ENCODE measurements around the gene SERPINE2. TPM values are rescaled to one million over a fixed set of nuclear protein-coding genes. Genes with fewer than 3 reads are reported as not detected.

Gene SERPINE2
- polyA plus RNA-seq, 2 donors = 16.6 to 19.6 TPM

- no peak overlapping the region for H3K27ac ChIP-seq (ENCODE audit: low read depth in 2 of 2, low read length in 1 of 2)
- 91% methylated on average over 3 of the region's 3 CpGs for WGBS, 2 donors
- H3K9me3 ChIP-seq (ENCODE audit: control insufficient read depth in 2 of 2, insufficient read depth in 1 of 2, low read depth in 1 of 2, low read length in 1 of 2) = no peaks in the 10 kb centered on the region
- H3K4me3 ChIP-seq (ENCODE audit: low read depth in 1 of 2, low read length in 2 of 2) = no peak overlapping the region
- H3K36me3 ChIP-seq (ENCODE audit: control insufficient read depth in 2 of 2, insufficient read depth in 2 of 2, low read length in 1 of 2) = no peaks in the 10 kb centered on the region
- no peaks in the 10 kb centered on the region for H3K27me3 ChIP-seq (ENCODE audit: control insufficient read depth in 1 of 2, insufficient read depth in 2 of 2, low read length in 2 of 2)
- H3K4me1 ChIP-seq (ENCODE audit: control insufficient read depth in 2 of 2, insufficient read depth in 2 of 2, low read length in 1 of 2) = peaks cover 0 to 2% of the 10 kb centered on the region in 2 donors
Observed at GRCh38 chr2:224055101-224055500, 16.0 kb upstream of the SERPINE2 start.

- 86 to 87% methylated on average over 3 of the region's 3 CpGs for WGBS, 2 donors
- H3K4me3 ChIP-seq (ENCODE audit: low read depth in 1 of 2, low read length in 2 of 2) = no peak overlapping the region
- H3K27me3 ChIP-seq (ENCODE audit: control insufficient read depth in 1 of 2, insufficient read depth in 2 of 2, low read length in 2 of 2) = no peaks in the 10 kb centered on the region
Observed at GRCh38 chr2:224046752-224047151, 7.7 kb upstream of the SERPINE2 start.

GRCh38 chr2:224042191-224042696 lies 3.2 kb upstream of the SERPINE2 start:
- WGBS, 2 donors = 51 to 54% methylated on average over 6 of the region's 6 CpGs
- H3K27ac ChIP-seq (ENCODE audit: low read depth in 2 of 2, low read length in 1 of 2) = no peak overlapping the region

More at GRCh38 chr2:224046752-224047151, 7.7 kb upstream of the SERPINE2 start:
- H3K27ac ChIP-seq (ENCODE audit: low read depth in 2 of 2, low read length in 1 of 2) = no peak overlapping the region
- H3K4me1 ChIP-seq (ENCODE audit: control insufficient read depth in 2 of 2, insufficient read depth in 2 of 2, low read length in 1 of 2) = no peaks in the 10 kb centered on the region
- H3K36me3 ChIP-seq (ENCODE audit: control insufficient read depth in 2 of 2, insufficient read depth in 2 of 2, low read length in 1 of 2) = no peaks in the 10 kb centered on the region
- no peaks in the 10 kb centered on the region for H3K9me3 ChIP-seq (ENCODE audit: control insufficient read depth in 2 of 2, insufficient read depth in 1 of 2, low read depth in 1 of 2, low read length in 1 of 2)

GRCh38 chr2:224041554-224041953 lies 2.5 kb upstream of the SERPINE2 start:
- 78 to 80% methylated on average over 6 of the region's 6 CpGs for WGBS, 2 donors
- Histone ChIP-seq H3K27ac (ENCODE audit: low read depth in 2 of 2, low read length in 1 of 2) (no peak overlapping the region), H3K9me3 (ENCODE audit: control insufficient read depth in 2 of 2, insufficient read depth in 1 of 2, low read depth in 1 of 2, low read length in 1 of 2) (no peaks in the 10 kb centered on the region), H3K27me3 (ENCODE audit: control insufficient read depth in 1 of 2, insufficient read depth in 2 of 2, low read length in 2 of 2) (no peaks in the 10 kb centered on the region), H3K36me3 (ENCODE audit: control insufficient read depth in 2 of 2, insufficient read depth in 2 of 2, low read length in 1 of 2) (no peaks in the 10 kb centered on the region), H3K4me1 (ENCODE audit: control insufficient read depth in 2 of 2, insufficient read depth in 2 of 2, low read length in 1 of 2) (peaks cover 2 to 6% of the 10 kb centered on the region in 2 donors), H3K4me3 (ENCODE audit: low read depth in 1 of 2, low read length in 2 of 2) (no peak overlapping the region)

More at GRCh38 chr2:224042191-224042696, 3.2 kb upstream of the SERPINE2 start:
- no peaks in the 10 kb centered on the region for H3K36me3 ChIP-seq (ENCODE audit: control insufficient read depth in 2 of 2, insufficient read depth in 2 of 2, low read length in 1 of 2)
- H3K27me3 ChIP-seq (ENCODE audit: control insufficient read depth in 1 of 2, insufficient read depth in 2 of 2, low read length in 2 of 2) = no peaks in the 10 kb centered on the region
- peaks cover 2 to 6% of the 10 kb centered on the region in 2 donors for H3K4me1 ChIP-seq (ENCODE audit: control insufficient read depth in 2 of 2, insufficient read depth in 2 of 2, low read length in 1 of 2)
- H3K4me3 ChIP-seq (ENCODE audit: low read depth in 1 of 2, low read length in 2 of 2) = no peak overlapping the region
- no peaks in the 10 kb centered on the region for H3K9me3 ChIP-seq (ENCODE audit: control insufficient read depth in 2 of 2, insufficient read depth in 1 of 2, low read depth in 1 of 2, low read length in 1 of 2)

GRCh38 chr2:224040753-224041152 lies 1.7 kb upstream of the SERPINE2 start:
- Histone ChIP-seq H3K27ac (ENCODE audit: low read depth in 2 of 2, low read length in 1 of 2) (no peak overlapping the region), H3K4me1 (ENCODE audit: control insufficient read depth in 2 of 2, insufficient read depth in 2 of 2, low read length in 1 of 2) (peaks cover 2 to 6% of the 10 kb centered on the region in 2 donors), H3K9me3 (ENCODE audit: control insufficient read depth in 2 of 2, insufficient read depth in 1 of 2, low read depth in 1 of 2, low read length in 1 of 2) (no peaks in the 10 kb centered on the region), H3K4me3 (ENCODE audit: low read depth in 1 of 2, low read length in 2 of 2) (no peak overlapping the region), H3K27me3 (ENCODE audit: control insufficient read depth in 1 of 2, insufficient read depth in 2 of 2, low read length in 2 of 2) (no peaks in the 10 kb centered on the region), H3K36me3 (ENCODE audit: control insufficient read depth in 2 of 2, insufficient read depth in 2 of 2, low read length in 1 of 2) (no peaks in the 10 kb centered on the region)
- 38 to 54% methylated on average over 3 of the region's 3 CpGs for WGBS, 2 donors

- H3K27ac ChIP-seq (ENCODE audit: low read depth in 2 of 2, low read length in 1 of 2) = peak overlapping the region in 1 of 2 donors; percentile 22
- H3K9me3 ChIP-seq (ENCODE audit: control insufficient read depth in 2 of 2, insufficient read depth in 1 of 2, low read depth in 1 of 2, low read length in 1 of 2) = no peaks in the 10 kb centered on the region
- peaks cover 2 to 6% of the 10 kb centered on the region in 2 donors for H3K4me1 ChIP-seq (ENCODE audit: control insufficient read depth in 2 of 2, insufficient read depth in 2 of 2, low read length in 1 of 2)
- no peaks in the 10 kb centered on the region for H3K27me3 ChIP-seq (ENCODE audit: control insufficient read depth in 1 of 2, insufficient read depth in 2 of 2, low read length in 2 of 2)
- no peaks in the 10 kb centered on the region for H3K36me3 ChIP-seq (ENCODE audit: control insufficient read depth in 2 of 2, insufficient read depth in 2 of 2, low read length in 1 of 2)
- peak overlapping the region; percentile 41 to 69 for H3K4me3 ChIP-seq (ENCODE audit: low read depth in 1 of 2, low read length in 2 of 2)
- 14 to 19% methylated on average over 21 of the region's 21 CpGs for whole genome bisulfite sequencing, 2 donors
Observed at GRCh38 chr2:224039770-224040440, 819 bp upstream of the SERPINE2 start.

GRCh38 chr2:224038830-224039079 lies 331 bp downstream of the SERPINE2 start:
- Histone ChIP-seq H3K4me1 (ENCODE audit: control insufficient read depth in 2 of 2, insufficient read depth in 2 of 2, low read length in 1 of 2) (peaks cover 2 to 6% of the 10 kb centered on the region in 2 donors), H3K27me3 (ENCODE audit: control insufficient read depth in 1 of 2, insufficient read depth in 2 of 2, low read length in 2 of 2) (no peaks in the 10 kb centered on the region)
- 0% methylated on average over 35 of the region's 35 CpGs for WGBS, 2 donors

GRCh38 chr2:224038049-224038829 lies 847 bp downstream of the SERPINE2 start:
- Histone ChIP-seq H3K4me3 (ENCODE audit: low read depth in 1 of 2, low read length in 2 of 2) (peak overlapping the region; percentile 65 to 69), H3K27me3 (ENCODE audit: control insufficient read depth in 1 of 2, insufficient read depth in 2 of 2, low read length in 2 of 2) (no peaks in the 10 kb centered on the region), H3K9me3 (ENCODE audit: control insufficient read depth in 2 of 2, insufficient read depth in 1 of 2, low read depth in 1 of 2, low read length in 1 of 2) (no peaks in the 10 kb centered on the region), H3K27ac (ENCODE audit: low read depth in 2 of 2, low read length in 1 of 2) (peak overlapping the region in 1 of 2 donors; percentile 43), H3K36me3 (ENCODE audit: control insufficient read depth in 2 of 2, insufficient read depth in 2 of 2, low read length in 1 of 2) (no peaks in the 10 kb centered on the region), H3K4me1 (ENCODE audit: control insufficient read depth in 2 of 2, insufficient read depth in 2 of 2, low read length in 1 of 2) (peaks cover 2 to 6% of the 10 kb centered on the region in 2 donors)
- 2% methylated on average over 32 to 36 of the region's 36 CpGs for WGBS, 2 donors

More at GRCh38 chr2:224038830-224039079, 331 bp downstream of the SERPINE2 start:
- no peaks in the 10 kb centered on the region for H3K36me3 ChIP-seq (ENCODE audit: control insufficient read depth in 2 of 2, insufficient read depth in 2 of 2, low read length in 1 of 2)
- H3K27ac ChIP-seq (ENCODE audit: low read depth in 2 of 2, low read length in 1 of 2) = peak overlapping the region; percentile 20 to 43
- no peaks in the 10 kb centered on the region for H3K9me3 ChIP-seq (ENCODE audit: control insufficient read depth in 2 of 2, insufficient read depth in 1 of 2, low read depth in 1 of 2, low read length in 1 of 2)
- H3K4me3 ChIP-seq (ENCODE audit: low read depth in 1 of 2, low read length in 2 of 2) = peak overlapping the region; percentile 65 to 69

- Histone ChIP-seq H3K27me3 (ENCODE audit: control insufficient read depth in 1 of 2, insufficient read depth in 2 of 2, low read length in 2 of 2) (no peaks in the 10 kb centered on the region), H3K4me3 (ENCODE audit: low read depth in 1 of 2, low read length in 2 of 2) (no peak overlapping the region), H3K36me3 (ENCODE audit: control insufficient read depth in 2 of 2, insufficient read depth in 2 of 2, low read length in 1 of 2) (no peaks in the 10 kb centered on the region), H3K27ac (ENCODE audit: low read depth in 2 of 2, low read length in 1 of 2) (no peak overlapping the region), H3K4me1 (ENCODE audit: control insufficient read depth in 2 of 2, insufficient read depth in 2 of 2, low read length in 1 of 2) (peaks cover 2 to 6% of the 10 kb centered on the region in 2 donors), H3K9me3 (ENCODE audit: control insufficient read depth in 2 of 2, insufficient read depth in 1 of 2, low read depth in 1 of 2, low read length in 1 of 2) (no peaks in the 10 kb centered on the region)
- 66 to 76% methylated on average over 6 of the region's 6 CpGs for WGBS, 2 donors
Observed at GRCh38 chr2:224036731-224037361, 2.2 kb downstream of the SERPINE2 start.

All from esophagus (tissue), 2 donors.